Stimulated activated CD8-positive, alpha-beta memory T cell treated with anti-CD3 and anti-CD28 coated beads, Interleukin-4, amount 100 ng/mL, for 48 hours (primary cell): Measurements from ENCODE around the gene ERVFRD-1.

Experiments
- DNase-seq: peaks from one replicate; pipeline ENCODE4 v3.0.0-alpha.2; 2020

Gene ERVFRD-1

GRCh38 chr6:11110921-11111768, at the start of gene ERVFRD-1:
Gene ERVFRD-1 (minus strand): TSS chr6:11111725. CDS start chr6:11105310, 6,415 bp downstream.
- no peak for DNase-seq

GRCh38 chr6:11160199-11160598, 48.7 kb upstream of the ERVFRD-1 start:
- no peak for DNase-seq

GRCh38 chr6:11155589-11155988, 44.1 kb upstream of the ERVFRD-1 start:
- no peak for DNase-seq

- no peak for DNase-seq
Measured at GRCh38 chr6:11153447-11153846, 41.9 kb upstream of the ERVFRD-1 start.

- DNase-seq = no peak
Measured at GRCh38 chr6:11152581-11152980, 41.1 kb upstream of the ERVFRD-1 start.

- DNase-seq = no peak
Measured at GRCh38 chr6:11151488-11151887, 40.0 kb upstream of the ERVFRD-1 start.

GRCh38 chr6:11149551-11149950, 38.0 kb upstream of the ERVFRD-1 start:
- DNase-seq = no peak

GRCh38 chr6:11146117-11146826, 34.7 kb upstream of the ERVFRD-1 start:
- DNase-seq = no peak

- DNase-seq = peak; percentile 86
Measured at GRCh38 chr6:11144393-11144851, 32.9 kb upstream of the ERVFRD-1 start.

- peak; percentile 40 for DNase-seq
Measured at GRCh38 chr6:11143394-11144371, 32.2 kb upstream of the ERVFRD-1 start.

GRCh38 chr6:11142296-11143027, 30.9 kb upstream of the ERVFRD-1 start:
- no peak for DNase-seq

- no peak for DNase-seq
Measured at GRCh38 chr6:11141295-11141694, 29.8 kb upstream of the ERVFRD-1 start.

- DNase-seq = no peak
Measured at GRCh38 chr6:11140056-11140455, 28.5 kb upstream of the ERVFRD-1 start.

GRCh38 chr6:11139051-11139960, 27.8 kb upstream of the ERVFRD-1 start:
- no peak for DNase-seq

GRCh38 chr6:11136809-11137208, 25.3 kb upstream of the ERVFRD-1 start:
- no peak for DNase-seq

- no peak for DNase-seq
Measured at GRCh38 chr6:11133281-11133680, 21.8 kb upstream of the ERVFRD-1 start.

GRCh38 chr6:11132194-11132888, 20.8 kb upstream of the ERVFRD-1 start:
- no peak for DNase-seq

- no peak for DNase-seq
Measured at GRCh38 chr6:11130605-11131004, 19.1 kb upstream of the ERVFRD-1 start.

GRCh38 chr6:11129908-11130565, 18.5 kb upstream of the ERVFRD-1 start:
- DNase-seq = no peak

GRCh38 chr6:11128608-11129007, 17.1 kb upstream of the ERVFRD-1 start:
- no peak for DNase-seq
